ENCODE measurements around the gene ERH.

DNA sequence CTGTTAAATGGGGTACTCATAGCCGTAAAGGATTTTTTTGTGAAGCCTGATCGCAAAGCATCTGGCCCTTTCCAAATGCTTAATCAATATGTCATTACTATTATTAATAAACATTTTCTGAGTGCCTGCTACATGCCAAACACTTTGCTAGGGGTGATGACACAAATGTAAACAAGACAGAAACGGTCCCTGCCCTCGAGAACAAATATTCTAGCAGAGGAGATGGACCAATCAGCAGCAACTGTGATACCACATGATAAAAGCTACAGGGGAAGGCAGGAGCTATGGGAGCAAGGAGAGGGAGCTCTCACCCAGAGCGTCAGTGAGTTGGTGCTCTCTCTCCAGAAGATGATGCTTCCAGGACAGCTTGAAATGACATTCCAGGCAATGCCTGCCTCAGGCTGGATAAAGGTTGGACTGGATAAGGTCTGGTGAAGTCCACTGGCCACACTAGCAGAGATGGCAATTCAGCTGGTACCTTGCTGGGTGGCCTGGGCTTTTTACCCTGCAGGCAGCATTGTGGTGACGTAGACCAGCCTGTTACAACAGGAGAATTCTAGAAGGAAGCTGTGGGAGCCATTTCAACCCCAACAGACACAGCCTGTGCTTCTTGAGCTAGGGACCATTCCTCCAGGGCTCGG lies 41.1 kb downstream of the ERH start:
- TF ChIP-seq, protein P1, sequence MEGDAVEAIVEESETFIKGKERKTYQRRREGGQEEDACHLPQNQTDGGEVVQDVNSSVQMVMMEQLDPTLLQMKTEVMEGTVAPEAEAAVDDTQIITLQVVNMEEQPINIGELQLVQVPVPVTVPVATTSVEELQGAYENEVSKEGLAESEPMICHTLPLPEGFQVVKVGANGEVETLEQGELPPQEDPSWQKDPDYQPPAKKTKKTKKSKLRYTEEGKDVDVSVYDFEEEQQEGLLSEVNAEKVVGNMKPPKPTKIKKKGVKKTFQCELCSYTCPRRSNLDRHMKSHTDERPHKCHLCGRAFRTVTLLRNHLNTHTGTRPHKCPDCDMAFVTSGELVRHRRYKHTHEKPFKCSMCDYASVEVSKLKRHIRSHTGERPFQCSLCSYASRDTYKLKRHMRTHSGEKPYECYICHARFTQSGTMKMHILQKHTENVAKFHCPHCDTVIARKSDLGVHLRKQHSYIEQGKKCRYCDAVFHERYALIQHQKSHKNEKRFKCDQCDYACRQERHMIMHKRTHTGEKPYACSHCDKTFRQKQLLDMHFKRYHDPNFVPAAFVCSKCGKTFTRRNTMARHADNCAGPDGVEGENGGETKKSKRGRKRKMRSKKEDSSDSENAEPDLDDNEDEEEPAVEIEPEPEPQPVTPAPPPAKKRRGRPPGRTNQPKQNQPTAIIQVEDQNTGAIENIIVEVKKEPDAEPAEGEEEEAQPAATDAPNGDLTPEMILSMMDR (IDR thresholded peaks at IDR 0.05; ENCODE audit: low read length), result no peak
- no peak for TF ChIP-seq EZH2 (optimal IDR thresholded peaks at IDR 0.05; ENCODE audit: low read depth, low read length)

Measured in MM.1S (cell line).